NT2/D1 (cell line): ENCODE results near the gene SIK1.
A peak's percentile ranks its signal among the peaks of the same experiment; 100 is the strongest.
"Not testable (repeated sequence)": the region's sequence is repeated elsewhere in the genome, so short reads cannot be mapped to it uniquely, and the experiment has no call there.

Source experiments
- DNase-seq: peaks from one replicate; pipeline ENCODE4 v3.0.0-alpha.2; 2011; ENCODE audit warnings: low read depth, low spot score
- H3K27me3 ChIP-seq: 2 replicates; pipeline ENCODE4 v1.6.0; 2011; ENCODE audit warnings: mild to moderate bottlenecking; ENCODE audit not compliant: insufficient read length, insufficient read depth
- H3K36me3 ChIP-seq: 2 replicates; pipeline ENCODE4 v1.6.1; 2011; ENCODE audit warnings: mild to moderate bottlenecking, low read length, mixed read lengths; ENCODE audit not compliant: insufficient read depth, insufficient read length
- H3K4me1 ChIP-seq: 2 replicates; pipeline ENCODE4 v1.5.1; 2011; ENCODE audit not compliant: insufficient read depth, insufficient read length
- H3K4me3 ChIP-seq: 2 replicates; pipeline ENCODE4 v1.5.1; 2011; ENCODE audit warnings: low read depth; ENCODE audit not compliant: insufficient read length
- H3K9ac ChIP-seq: 2 replicates; pipeline ENCODE4 v1.6.0; 2011; ENCODE audit warnings: low read depth; ENCODE audit not compliant: insufficient read length
- H3K9me3 ChIP-seq: 2 replicates; pipeline ENCODE4 v1.5.1; 2011; ENCODE audit warnings: mild to moderate bottlenecking, low read length; ENCODE audit not compliant: insufficient read depth
- SUZ12 ChIP-seq: IDR thresholded peaks from 2 replicates; pipeline ENCODE4 v1.6.1; 2011; ENCODE audit not compliant: insufficient read length, insufficient read depth; ENCODE audit errors: extremely low read depth
- YY1 ChIP-seq: IDR thresholded peaks from 2 replicates; pipeline ENCODE4 v1.6.1; 2011; ENCODE audit not compliant: insufficient read length, insufficient read depth
- ZNF274 ChIP-seq: IDR thresholded peaks from 2 replicates; pipeline ENCODE4 v1.6.1; 2011; ENCODE audit warnings: mild to moderate bottlenecking, low read depth, low read length

SIK1 gene

DNA sequence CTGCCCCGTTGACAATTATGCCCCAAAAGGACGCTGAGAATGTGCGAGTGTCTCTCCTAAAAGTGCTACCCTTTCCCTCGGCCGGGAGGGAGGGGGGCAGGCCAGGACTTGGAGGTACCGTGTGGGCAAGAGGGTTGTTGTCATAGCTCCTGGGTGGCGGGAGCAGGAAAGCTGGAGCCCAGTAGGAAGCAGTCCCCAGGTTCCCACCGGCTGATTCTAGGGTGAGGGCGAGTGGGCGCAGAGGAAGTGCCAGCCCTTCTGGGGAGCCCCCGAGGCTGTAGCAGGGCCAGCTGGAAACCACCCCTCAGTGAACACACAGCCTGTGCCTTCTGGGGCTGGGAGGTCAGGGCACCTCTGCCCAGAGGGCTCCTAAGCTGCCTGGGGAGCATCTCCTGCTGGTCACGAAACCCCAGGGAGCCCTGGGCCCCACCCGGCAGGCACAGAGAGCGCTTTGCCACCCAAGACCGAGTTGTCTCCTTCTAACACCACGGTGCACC lies 47.3 kb downstream of the SIK1 start:
- not testable (repeated sequence) for H3K4me3 ChIP-seq, H3K9me3 ChIP-seq, H3K27me3 ChIP-seq, DNase-seq, H3K9ac ChIP-seq, H3K36me3 ChIP-seq
- H3K4me1 ChIP-seq, result peaks cover 19% of the 10 kb centered on the region

DNA sequence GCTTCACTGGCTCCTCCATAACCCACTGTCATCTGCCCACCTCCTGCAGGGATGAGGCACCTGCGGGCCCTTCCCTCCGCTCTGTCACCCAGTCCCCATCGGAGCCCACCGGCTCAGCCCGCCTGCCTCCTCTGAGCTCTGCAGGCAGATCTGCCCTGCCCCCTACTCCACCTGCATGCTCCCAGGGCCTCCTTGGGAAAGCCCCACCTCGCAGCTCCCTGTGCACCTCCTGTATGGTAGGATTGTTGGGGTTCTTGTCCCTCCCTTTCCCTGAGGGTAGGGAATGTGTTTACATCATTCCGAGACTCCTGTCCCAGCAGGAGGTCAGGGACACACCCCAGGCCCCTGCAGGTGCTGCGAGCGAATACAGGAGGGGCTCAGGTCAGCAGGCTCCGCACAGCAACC lies 50.5 kb downstream of the SIK1 start:
- peaks cover 29% of the 10 kb centered on the region for H3K4me1 ChIP-seq
- no peak overlapping the region for H3K4me3 ChIP-seq
- H3K36me3 ChIP-seq, result no peaks in the 10 kb centered on the region
- no peaks in the 10 kb centered on the region for H3K27me3 ChIP-seq
- no peak overlapping the region for H3K9ac ChIP-seq
- no peaks in the 10 kb centered on the region for H3K9me3 ChIP-seq
- TF ChIP-seq SUZ12 (no peak), YY1 (no peak), ZNF274 (no peak)
- DNase-seq, result no peak

- H3K4me3 ChIP-seq, result no peak overlapping the region
- H3K9ac ChIP-seq, result peak overlapping the region; percentile 8
- no peaks in the 10 kb centered on the region for H3K9me3 ChIP-seq
- DNase-seq, result no peak
- H3K27me3 ChIP-seq, result no peaks in the 10 kb centered on the region
- TF ChIP-seq YY1, result no peak
- no peak for TF ChIP-seq SUZ12
- TF ChIP-seq ZNF274, result no peak
- peaks cover 30% of the 10 kb centered on the region for H3K4me1 ChIP-seq
- H3K36me3 ChIP-seq, result no peaks in the 10 kb centered on the region
Measured at GRCh38 chr21:43375837-43376477, 51.0 kb downstream of the SIK1 start.

GRCh38 chr21:43375006-43375836 lies 51.7 kb downstream of the SIK1 start:
- DNase-seq, result no peak
- Histone ChIP-seq H3K27me3 (no peaks in the 10 kb centered on the region), H3K4me1 (peaks cover 36% of the 10 kb centered on the region), H3K36me3 (no peaks in the 10 kb centered on the region), H3K9ac (peak overlapping the region; percentile 24), H3K9me3 (no peaks in the 10 kb centered on the region), H3K4me3 (no peak overlapping the region)
- TF ChIP-seq ZNF274, result no peak
- no peak for TF ChIP-seq YY1
- TF ChIP-seq SUZ12, result no peak

- DNase-seq, result no peak
- Histone ChIP-seq H3K27me3 (no peaks in the 10 kb centered on the region), H3K4me1 (peaks cover 45% of the 10 kb centered on the region), H3K9me3 (no peaks in the 10 kb centered on the region), H3K9ac (peak overlapping the region; percentile 46), H3K36me3 (no peaks in the 10 kb centered on the region), H3K4me3 (no peak overlapping the region)
- TF ChIP-seq SUZ12 (no peak), ZNF274 (no peak), YY1 (no peak)
Measured at GRCh38 chr21:43374228-43374885, 52.6 kb downstream of the SIK1 start.

GRCh38 chr21:43373362-43374227 lies 53.3 kb downstream of the SIK1 start:
- Histone ChIP-seq H3K36me3 (no peaks in the 10 kb centered on the region), H3K4me1 (peaks cover 52% of the 10 kb centered on the region), H3K4me3 (no peak overlapping the region), H3K9ac (no peak overlapping the region), H3K9me3 (no peaks in the 10 kb centered on the region), H3K27me3 (no peaks in the 10 kb centered on the region)
- TF ChIP-seq ZNF274 (no peak), YY1 (no peak), SUZ12 (no peak)
- no peak for DNase-seq
